Coronary artery (tissue), 2 donors: Measurements from ENCODE around the gene ATXN3L.

Experiments used
- DNase-seq: peaks from one replicate; pipeline ENCODE4 v3.0.0-alpha.2; 2017; ENCODE audit warnings: low spot score
- H3K27ac ChIP-seq, 2 donors: fragments of 200-600 bp; sonication (generic); one replicate each; pipeline ENCODE4 v1.5.1; 2016 to 2019
- H3K4me3 ChIP-seq: fragments of 200-600 bp; sonication (generic); 2 replicates; pipeline ENCODE4 v1.5.1; 2016; ENCODE audit warnings: mild to moderate bottlenecking, moderate library complexity
- TF ChIP-seq, protein P1 (sequence below): fragments of 200-600 bp; sonication (generic); IDR thresholded peaks from one replicate; pipeline ENCODE4 v1.5.1; 2019; ENCODE audit warnings: antibody characterized with exemption

The ATXN3L gene

DNA sequence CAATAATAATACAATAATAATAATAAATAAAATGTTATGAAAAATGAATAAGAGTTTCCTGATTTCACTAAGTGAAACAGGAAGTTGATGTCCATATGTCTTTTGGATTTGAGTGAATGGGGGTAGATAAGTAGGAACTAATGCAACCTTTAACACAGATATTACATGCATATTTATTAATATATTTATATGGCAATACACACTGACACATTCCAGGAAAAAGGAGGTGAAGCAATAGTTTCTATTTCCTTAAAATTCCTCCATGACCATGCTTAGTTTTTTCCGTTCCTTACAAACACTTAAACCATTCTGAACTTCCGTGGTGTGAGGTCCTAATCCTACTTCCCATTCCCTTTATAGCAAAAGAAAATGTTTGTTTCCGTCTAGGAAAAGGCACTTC is 48.3 kb downstream of the ATXN3L start:
- no peak for DNase-seq
- Histone ChIP-seq H3K27ac (no peak overlapping the region), H3K4me3 (no peak overlapping the region)
- TF ChIP-seq, protein P1, sequence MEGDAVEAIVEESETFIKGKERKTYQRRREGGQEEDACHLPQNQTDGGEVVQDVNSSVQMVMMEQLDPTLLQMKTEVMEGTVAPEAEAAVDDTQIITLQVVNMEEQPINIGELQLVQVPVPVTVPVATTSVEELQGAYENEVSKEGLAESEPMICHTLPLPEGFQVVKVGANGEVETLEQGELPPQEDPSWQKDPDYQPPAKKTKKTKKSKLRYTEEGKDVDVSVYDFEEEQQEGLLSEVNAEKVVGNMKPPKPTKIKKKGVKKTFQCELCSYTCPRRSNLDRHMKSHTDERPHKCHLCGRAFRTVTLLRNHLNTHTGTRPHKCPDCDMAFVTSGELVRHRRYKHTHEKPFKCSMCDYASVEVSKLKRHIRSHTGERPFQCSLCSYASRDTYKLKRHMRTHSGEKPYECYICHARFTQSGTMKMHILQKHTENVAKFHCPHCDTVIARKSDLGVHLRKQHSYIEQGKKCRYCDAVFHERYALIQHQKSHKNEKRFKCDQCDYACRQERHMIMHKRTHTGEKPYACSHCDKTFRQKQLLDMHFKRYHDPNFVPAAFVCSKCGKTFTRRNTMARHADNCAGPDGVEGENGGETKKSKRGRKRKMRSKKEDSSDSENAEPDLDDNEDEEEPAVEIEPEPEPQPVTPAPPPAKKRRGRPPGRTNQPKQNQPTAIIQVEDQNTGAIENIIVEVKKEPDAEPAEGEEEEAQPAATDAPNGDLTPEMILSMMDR, result no peak

- H3K4me3 ChIP-seq, result no peak overlapping the region
- TF ChIP-seq, protein P1, result no peak
- no peak overlapping the region for H3K27ac ChIP-seq
- no peak for DNase-seq
Measured at GRCh38 chrX:13270360-13270759, 49.5 kb downstream of the ATXN3L start.

DNA sequence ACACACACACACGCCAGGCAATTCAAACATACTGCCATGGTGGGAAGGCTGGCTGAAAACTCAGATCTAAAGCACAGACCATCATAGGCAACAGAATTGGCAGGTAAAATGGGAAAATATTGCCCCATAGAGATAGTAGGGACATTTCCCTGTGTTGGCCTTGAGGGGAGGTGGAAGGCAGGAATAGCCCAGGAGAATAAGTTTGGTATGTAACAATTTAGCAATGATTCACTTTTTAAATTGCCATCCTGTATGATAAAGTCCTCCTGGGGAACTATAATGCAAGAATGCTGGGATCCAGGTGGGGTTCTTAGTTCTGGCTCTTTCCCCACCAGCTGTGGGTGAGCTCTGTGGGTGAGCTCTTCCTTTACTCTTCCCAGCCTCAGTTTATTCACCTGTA is 51.0 kb downstream of the ATXN3L start:
- no peak overlapping the region for H3K27ac ChIP-seq
- TF ChIP-seq, protein P1, result no peak
- H3K4me3 ChIP-seq, result no peak overlapping the region
- no peak for DNase-seq
